Stimulated activated CD4-positive, alpha-beta T cell treated with anti-CD3 and anti-CD28 coated beads, TNF-alpha, amount 100 ng/mL, for 48 hours (primary cell): ENCODE results near the gene IDE.
"Not testable (repeated sequence)": the region's sequence is repeated elsewhere in the genome, so short reads cannot be mapped to it uniquely, and the experiment has no call there.

ENCODE experiments used
- DNase-seq, 3 donors: peaks; one replicate each; pipeline ENCODE4 v3.0.0-alpha.2; 2020; ENCODE audit warnings: low read depth in 3 of 3

The IDE gene

GRCh38 chr10:92419740-92420545, 153.9 kb downstream of the IDE start:
- DNase-seq = no peak

GRCh38 chr10:92418891-92419290, 155.0 kb downstream of the IDE start:
- no peak for DNase-seq

- DNase-seq = no peak
These were observed 155.7 kb downstream of the IDE start for GRCh38 chr10:92418221-92418620.

GRCh38 chr10:92413519-92413918, 160.4 kb downstream of the IDE start:
- no peak for DNase-seq

GRCh38 chr10:92413011-92413410, 160.9 kb downstream of the IDE start:
- no peak for DNase-seq

GRCh38 chr10:92411406-92411805, 162.5 kb downstream of the IDE start:
- DNase-seq = no peak

GRCh38 chr10:92410501-92410900, 163.4 kb downstream of the IDE start:
- no peak for DNase-seq

- DNase-seq = no peak
These were observed 165.9 kb downstream of the IDE start for GRCh38 chr10:92408017-92408361.

GRCh38 chr10:92407305-92408016, 166.4 kb downstream of the IDE start:
- DNase-seq = no peak

GRCh38 chr10:92405419-92405924, 168.4 kb downstream of the IDE start:
- no peak for DNase-seq

- no peak for DNase-seq
These were observed 169.1 kb downstream of the IDE start for GRCh38 chr10:92404612-92405418.

GRCh38 chr10:92402234-92402633, 171.7 kb downstream of the IDE start:
- not testable (repeated sequence) for DNase-seq
